GM10847 (cell line): ENCODE measurements around the gene NAA60.

Experiments
- POLR2A ChIP-seq: IDR thresholded peaks from 2 replicates; pipeline ENCODE4 v1.6.1; 2011; ENCODE audit not compliant: insufficient read length; ENCODE audit errors: extremely low read depth

Gene NAA60

GRCh38 chr16:3536271-3536731 is 92.8 kb downstream of the NAA60 start:
- no peak for TF ChIP-seq POLR2A
